Measurements from ENCODE around the gene SYNPR.

GRCh38 chr3:63563572-63563971 is 285.5 kb downstream of the SYNPR start:
- no peak for TF ChIP-seq CTCF (IDR thresholded peaks at IDR 0.05)
- TF ChIP-seq POLR2A (IDR thresholded peaks at IDR 0.05) = no peak

Measured in right lobe of liver (tissue), 4 donors.